GM12872 (cell line): ENCODE results near the gene ASIC4.

Experiments used
- TF ChIP-seq, protein P1 (sequence below): IDR thresholded peaks from 3 replicates; pipeline ENCODE4 v1.5.1; 2011; ENCODE audit warnings: low read depth, mild to moderate bottlenecking, low read length, moderate library complexity; ENCODE audit not compliant: insufficient read depth

The ASIC4 gene

GRCh38 chr2:219484343-219485200, 29.7 kb upstream of the ASIC4 start:
- TF ChIP-seq, protein P1, sequence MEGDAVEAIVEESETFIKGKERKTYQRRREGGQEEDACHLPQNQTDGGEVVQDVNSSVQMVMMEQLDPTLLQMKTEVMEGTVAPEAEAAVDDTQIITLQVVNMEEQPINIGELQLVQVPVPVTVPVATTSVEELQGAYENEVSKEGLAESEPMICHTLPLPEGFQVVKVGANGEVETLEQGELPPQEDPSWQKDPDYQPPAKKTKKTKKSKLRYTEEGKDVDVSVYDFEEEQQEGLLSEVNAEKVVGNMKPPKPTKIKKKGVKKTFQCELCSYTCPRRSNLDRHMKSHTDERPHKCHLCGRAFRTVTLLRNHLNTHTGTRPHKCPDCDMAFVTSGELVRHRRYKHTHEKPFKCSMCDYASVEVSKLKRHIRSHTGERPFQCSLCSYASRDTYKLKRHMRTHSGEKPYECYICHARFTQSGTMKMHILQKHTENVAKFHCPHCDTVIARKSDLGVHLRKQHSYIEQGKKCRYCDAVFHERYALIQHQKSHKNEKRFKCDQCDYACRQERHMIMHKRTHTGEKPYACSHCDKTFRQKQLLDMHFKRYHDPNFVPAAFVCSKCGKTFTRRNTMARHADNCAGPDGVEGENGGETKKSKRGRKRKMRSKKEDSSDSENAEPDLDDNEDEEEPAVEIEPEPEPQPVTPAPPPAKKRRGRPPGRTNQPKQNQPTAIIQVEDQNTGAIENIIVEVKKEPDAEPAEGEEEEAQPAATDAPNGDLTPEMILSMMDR = no peak

DNA sequence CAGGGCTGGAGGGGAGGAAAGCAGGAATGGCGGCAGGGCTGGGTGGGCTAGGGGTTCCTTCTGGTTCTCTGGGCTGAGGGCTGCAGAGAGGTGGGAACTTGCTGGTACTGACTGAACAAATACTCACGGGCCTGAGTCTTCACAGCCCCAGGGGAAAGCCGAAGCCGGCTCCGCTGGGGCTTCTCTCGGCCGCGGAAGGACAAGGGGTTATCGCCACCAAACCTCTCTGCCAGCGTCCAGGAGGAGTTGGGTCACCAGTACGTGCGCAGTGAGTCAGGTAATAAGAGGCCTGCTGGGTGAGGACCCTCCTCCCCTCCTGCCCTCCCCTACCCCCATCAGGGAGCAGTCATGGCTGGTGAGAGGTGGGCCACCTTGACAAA, 29.1 kb upstream of the ASIC4 start:
- TF ChIP-seq, protein P1 = no peak

DNA sequence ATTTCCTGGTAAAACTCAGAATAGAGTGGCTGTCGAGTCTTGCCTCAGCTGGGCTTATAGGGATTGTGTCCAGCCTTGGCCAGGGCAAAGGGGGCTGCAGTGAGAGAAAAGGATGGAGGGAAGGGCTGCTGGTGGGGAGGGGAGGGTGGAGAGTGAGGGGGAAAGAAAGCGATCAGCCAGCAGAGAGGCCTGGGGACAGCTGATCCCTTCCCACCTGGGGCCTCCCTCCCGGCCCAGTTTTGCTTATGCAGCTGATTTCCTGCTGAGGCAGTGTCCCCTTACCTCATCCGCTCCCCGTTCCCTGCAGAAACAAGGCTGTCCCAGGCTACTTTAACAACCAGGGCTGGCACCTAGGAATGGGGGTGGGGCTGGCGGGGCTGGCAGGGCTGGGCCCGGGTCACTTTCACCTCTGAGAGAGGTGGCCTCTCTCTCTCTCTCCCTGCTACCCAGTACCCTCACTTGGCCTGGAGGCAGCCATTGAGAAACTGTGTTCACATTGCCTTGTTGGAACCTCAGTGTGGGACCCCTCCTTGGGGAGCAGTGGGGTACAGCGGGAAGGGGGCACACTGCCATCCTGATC, 27.8 kb upstream of the ASIC4 start:
- TF ChIP-seq, protein P1 = no peak

DNA sequence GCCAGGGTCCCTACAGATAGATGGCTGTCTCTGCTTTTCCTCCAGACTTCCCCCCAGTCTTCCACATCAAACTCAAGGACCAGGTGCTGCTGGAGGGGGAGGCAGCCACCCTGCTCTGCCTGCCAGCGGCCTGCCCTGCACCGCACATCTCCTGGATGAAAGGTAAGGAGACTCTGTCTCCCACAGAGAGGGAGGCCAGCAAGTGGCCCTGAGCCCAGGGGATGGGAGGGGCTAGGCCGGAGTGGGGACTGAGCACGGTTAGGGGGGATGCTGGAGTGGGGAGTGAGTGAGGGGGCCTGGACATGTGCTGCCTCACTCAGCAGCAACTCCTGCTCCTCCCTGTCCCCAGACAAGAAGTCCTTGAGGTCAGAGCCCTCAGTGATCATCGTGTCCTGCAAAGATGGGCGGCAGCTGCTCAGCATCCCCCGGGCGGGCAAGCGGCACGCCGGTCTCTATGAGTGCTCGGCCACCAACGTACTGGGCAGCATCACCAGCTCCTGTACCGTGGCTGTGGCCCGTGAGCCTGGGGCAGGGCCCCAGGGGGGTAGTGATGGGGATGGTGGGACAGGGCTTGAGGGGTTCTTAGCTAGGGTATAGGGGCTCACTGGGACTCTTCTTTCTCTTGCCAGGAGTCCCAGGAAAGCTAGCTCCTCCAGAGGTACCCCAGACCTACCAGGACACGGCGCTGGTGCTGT, 26.0 kb upstream of the ASIC4 start:
- TF ChIP-seq, protein P1 = no peak

DNA sequence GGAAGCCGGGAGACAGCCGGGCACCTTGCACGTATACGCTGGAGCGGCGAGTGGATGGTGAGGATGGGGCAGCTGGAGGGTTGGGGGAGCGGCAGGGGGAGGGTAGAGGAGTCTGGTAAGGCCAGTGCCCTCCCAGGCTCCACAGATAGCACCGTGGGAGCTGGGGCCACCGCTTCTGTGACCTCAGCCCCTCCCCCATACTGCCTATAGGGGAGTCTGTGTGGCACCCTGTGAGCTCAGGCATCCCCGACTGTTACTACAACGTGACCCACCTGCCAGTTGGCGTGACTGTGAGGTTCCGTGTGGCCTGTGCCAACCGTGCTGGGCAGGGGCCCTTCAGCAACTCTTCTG, 25.5 kb upstream of the ASIC4 start:
- TF ChIP-seq, protein P1 = no peak

GRCh38 chr2:219489315-219489714, 25.0 kb upstream of the ASIC4 start:
- TF ChIP-seq, protein P1 = no peak

DNA sequence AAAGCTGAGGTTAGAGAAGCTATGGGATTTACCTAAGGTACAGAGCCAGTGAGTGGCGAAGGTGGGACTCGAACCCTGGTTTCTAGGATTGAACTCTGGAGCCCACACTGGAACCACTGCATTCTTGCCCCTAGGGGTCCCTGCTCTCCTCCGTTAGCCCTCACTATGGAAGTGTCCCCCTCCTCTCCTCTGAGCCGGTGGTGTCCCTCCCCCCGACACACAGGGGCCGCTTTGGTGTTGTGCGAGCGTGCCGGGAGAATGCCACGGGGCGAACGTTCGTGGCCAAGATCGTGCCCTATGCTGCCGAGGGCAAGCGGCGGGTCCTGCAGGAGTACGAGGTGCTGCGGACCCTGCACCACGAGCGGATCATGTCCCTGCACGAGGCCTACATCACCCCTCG, 24.1 kb upstream of the ASIC4 start:
- TF ChIP-seq, protein P1 = no peak
